COLO668 (cell line): ENCODE measurements around the gene CAPN15.
"Not testable (repeated sequence)": the region's sequence is repeated elsewhere in the genome, so short reads cannot be mapped to it uniquely, and the experiment has no call there.

Experiments
- DNase-seq: peaks from one replicate; lab custom pipeline; 2025; ENCODE audit not compliant: unreplicated experiment; lab: John Stamatoyannopoulos, UW

Gene CAPN15

GRCh38 chr16:527015-527903 is at the start of gene CAPN15:
Gene CAPN15, plus strand, starts transcription at chr16:527712. Its CDS starts 19,127 bp downstream, at chr16:546839.
- peak; percentile 93 for DNase-seq

- DNase-seq = not testable (repeated sequence)
Measured at GRCh38 chr16:478287-478686, 49.2 kb upstream of the CAPN15 start.

GRCh38 chr16:482468-483185 is 44.9 kb upstream of the CAPN15 start:
- no peak for DNase-seq

GRCh38 chr16:483341-484075 is 44.0 kb upstream of the CAPN15 start:
- no peak for DNase-seq

- DNase-seq = no peak
Measured at GRCh38 chr16:489606-490005, 37.9 kb upstream of the CAPN15 start.

GRCh38 chr16:490768-491167 is 36.7 kb upstream of the CAPN15 start:
- no peak for DNase-seq

GRCh38 chr16:491220-491919 is 36.1 kb upstream of the CAPN15 start:
- DNase-seq = no peak

GRCh38 chr16:492211-492875 is 35.2 kb upstream of the CAPN15 start:
- no peak for DNase-seq

GRCh38 chr16:494676-495075 is 32.8 kb upstream of the CAPN15 start:
- DNase-seq = not testable (repeated sequence)

- DNase-seq = peak; percentile 53
Measured at GRCh38 chr16:495127-495748, 32.3 kb upstream of the CAPN15 start.

- no peak for DNase-seq
Measured at GRCh38 chr16:496097-496886, 31.2 kb upstream of the CAPN15 start.

GRCh38 chr16:497258-497657 is 30.3 kb upstream of the CAPN15 start:
- DNase-seq = no peak

GRCh38 chr16:499924-500323 is 27.6 kb upstream of the CAPN15 start:
- DNase-seq = no peak

GRCh38 chr16:500709-501108 is 26.8 kb upstream of the CAPN15 start:
- no peak for DNase-seq

- DNase-seq = peak; percentile 14
Measured at GRCh38 chr16:502179-502943, 25.2 kb upstream of the CAPN15 start.

- DNase-seq = no peak
Measured at GRCh38 chr16:503150-504071, 24.1 kb upstream of the CAPN15 start.
